Left ventricle myocardium inferior (tissue), 1 donor: ENCODE data around the gene CASQ2. TPM values are rescaled to one million over a fixed set of nuclear protein-coding genes. Genes with fewer than 3 reads are reported as not detected.

Experiments used
- DNase-seq: peaks from one replicate; pipeline ENCODE4 v3.0.0-alpha.2; 2020
- H3K27ac ChIP-seq: fragments of 200-600 bp; replicated peaks from 2 replicates; pipeline ENCODE4 v1.8.0; 2021
- H3K27me3 ChIP-seq: fragments of 200-600 bp; 2 replicates; pipeline ENCODE4 v1.8.0; 2021; ENCODE audit warnings: low read depth
- H3K36me3 ChIP-seq: fragments of 200-600 bp; 2 replicates; pipeline ENCODE4 v1.8.0; 2021
- H3K4me1 ChIP-seq: fragments of 200-600 bp; 2 replicates; pipeline ENCODE4 v1.8.0; 2021
- H3K4me3 ChIP-seq: fragments of 200-600 bp; 2 replicates; pipeline ENCODE4 v1.8.0; 2021; ENCODE audit warnings: mild to moderate bottlenecking, moderate library complexity
- H3K9me3 ChIP-seq: fragments of 200-600 bp; replicated peaks from 2 replicates; pipeline ENCODE4 v1.8.0; 2021
- CTCF ChIP-seq: fragments of 200-600 bp; IDR thresholded peaks from 2 replicates; pipeline ENCODE4 v1.8.0; 2021; ENCODE audit warnings: antibody characterized with exemption, mild to moderate bottlenecking, borderline replicate concordance
- intact Hi-C: fragments of 100-400 bp; cut with micrococcal nuclease; formaldehyde crosslinking; loops from one replicate; pipeline ENCODE4 v1.11.0; 2022
- total RNA-seq: library from RNA; stranded (reverse); fragmentation: NEBNext Ultra II Directional; extraction: Animal tissue kit (Norgen Biotek cat#: 25700); gene quantifications from one replicate; pipeline ENCODE4 v1.2.1, GENCODE V29; 2021
- donor health status: DM: no; HTN: yes; CAD: no; lungs with severe emphysema.

CASQ2 gene
- total RNA-seq, 1 donor from 2014 or later, result 1,110 TPM

- intact Hi-C loops, result no loop called here
- H3K27ac ChIP-seq, result no peak overlapping the region
- no peak for DNase-seq
- H3K36me3 ChIP-seq, result no peaks in the 10 kb centered on the region
- peaks cover 24% of the 10 kb centered on the region for H3K4me1 ChIP-seq
- H3K9me3 ChIP-seq, result peaks cover 6% of the 10 kb centered on the region
- TF ChIP-seq CTCF, result no peak
- no peaks in the 10 kb centered on the region for H3K27me3 ChIP-seq
- no peak overlapping the region for H3K4me3 ChIP-seq
Observed at GRCh38 chr1:115810609-115811008, 42.1 kb upstream of the CASQ2 start.

- Histone ChIP-seq H3K27ac (no peak overlapping the region), H3K9me3 (peaks cover 6% of the 10 kb centered on the region), H3K36me3 (no peaks in the 10 kb centered on the region), H3K27me3 (peaks cover 7% of the 10 kb centered on the region), H3K4me1 (peaks cover 18% of the 10 kb centered on the region), H3K4me3 (no peak overlapping the region)
- no peak for TF ChIP-seq CTCF
- no peak for DNase-seq
- intact Hi-C loops, result no loop called here
Observed at GRCh38 chr1:115809847-115810246, 41.3 kb upstream of the CASQ2 start.

- Histone ChIP-seq H3K4me3 (no peak overlapping the region), H3K36me3 (no peaks in the 10 kb centered on the region), H3K27me3 (peaks cover 15% of the 10 kb centered on the region), H3K9me3 (peaks cover 6% of the 10 kb centered on the region), H3K4me1 (peaks cover 18% of the 10 kb centered on the region), H3K27ac (no peak overlapping the region)
- TF ChIP-seq CTCF, result no peak
- no peak for DNase-seq
- intact Hi-C loops, result no loop called here
Observed at GRCh38 chr1:115809076-115809475, 40.6 kb upstream of the CASQ2 start.

- TF ChIP-seq CTCF, result peak; percentile 73
- no peak for DNase-seq
- Histone ChIP-seq H3K36me3 (no peaks in the 10 kb centered on the region), H3K4me1 (peaks cover 18% of the 10 kb centered on the region), H3K4me3 (no peak overlapping the region), H3K9me3 (peaks cover 6% of the 10 kb centered on the region), H3K27ac (no peak overlapping the region), H3K27me3 (peaks cover 19% of the 10 kb centered on the region)
- intact Hi-C loops, result no loop called here
Observed at GRCh38 chr1:115807723-115808122, 39.2 kb upstream of the CASQ2 start.

GRCh38 chr1:115805597-115805996, 37.1 kb upstream of the CASQ2 start:
- peaks cover 19% of the 10 kb centered on the region for H3K27me3 ChIP-seq
- no peak for TF ChIP-seq CTCF
- no peak overlapping the region for H3K27ac ChIP-seq
- H3K4me3 ChIP-seq, result no peak overlapping the region
- peaks cover 6% of the 10 kb centered on the region for H3K9me3 ChIP-seq
- peaks cover 12% of the 10 kb centered on the region for H3K4me1 ChIP-seq
- DNase-seq, result no peak
- H3K36me3 ChIP-seq, result no peaks in the 10 kb centered on the region
- intact Hi-C loops, result no loop called here

GRCh38 chr1:115802416-115802815, 33.9 kb upstream of the CASQ2 start:
- no peak overlapping the region for H3K27ac ChIP-seq
- TF ChIP-seq CTCF, result no peak
- no peaks in the 10 kb centered on the region for H3K36me3 ChIP-seq
- peaks cover 6% of the 10 kb centered on the region for H3K9me3 ChIP-seq
- H3K27me3 ChIP-seq, result peaks cover 19% of the 10 kb centered on the region
- intact Hi-C loops, result no loop called here
- H3K4me3 ChIP-seq, result no peak overlapping the region
- no peak for DNase-seq
- H3K4me1 ChIP-seq, result no peaks in the 10 kb centered on the region
